ENCODE data around the gene RANBP6.

The RANBP6 gene

DNA sequence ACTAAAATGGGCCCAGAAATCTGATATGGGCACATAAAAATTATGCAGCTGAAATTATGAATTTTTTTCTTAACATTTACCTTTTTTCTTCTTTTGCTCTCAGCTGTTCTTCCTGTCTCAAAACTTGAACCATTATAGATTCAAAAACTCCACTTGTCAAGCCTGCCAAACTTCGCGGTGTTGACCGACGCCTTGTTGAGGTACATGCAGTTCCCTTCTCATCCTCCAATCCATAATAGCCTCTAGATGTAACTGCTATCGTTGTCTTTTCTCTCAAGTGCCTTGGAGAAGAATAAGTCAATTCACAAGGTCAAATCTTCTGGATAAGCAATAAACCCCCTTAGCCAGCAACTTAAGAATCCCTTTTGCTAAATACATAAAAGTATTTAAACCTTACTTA is 27.2 kb downstream of the RANBP6 start:
- DNase-seq (ENCODE audit: low spot score): no peak
- in situ Hi-C loops (cut with MboI; ENCODE audit: low pct_unique_long_range_greater_than_20kb, low sequenced_read_pairs, unreplicated experiment): no loop called here
- TF ChIP-seq CTCF (IDR thresholded peaks at IDR 0.05; ENCODE audit: extremely low read depth, insufficient read depth, missing control alignments): no peak

DNA sequence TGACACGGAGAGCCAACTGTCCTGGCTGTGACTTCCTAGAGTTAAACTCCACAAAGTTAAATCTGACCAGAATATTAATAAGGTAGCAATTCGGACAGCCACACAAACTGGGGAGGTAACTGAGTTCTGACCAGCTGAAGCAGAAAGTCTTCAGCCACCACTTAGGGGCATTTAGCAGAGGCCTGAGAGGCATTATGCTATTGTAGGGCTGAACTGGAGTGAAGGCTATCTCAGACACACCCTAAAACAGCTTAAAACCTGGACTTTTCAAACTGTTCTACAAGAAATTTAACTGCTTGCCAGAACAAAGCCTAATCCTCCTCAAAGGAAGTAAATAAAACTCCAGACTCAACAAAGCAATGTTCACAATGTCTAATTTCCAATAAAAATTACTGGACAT is 32.4 kb downstream of the RANBP6 start:
- no peak for DNase-seq (ENCODE audit: low spot score)
- in situ Hi-C loops (cut with MboI; ENCODE audit: low pct_unique_long_range_greater_than_20kb, low sequenced_read_pairs, unreplicated experiment): no loop called here

GRCh38 chr9:5982317-5982716 is 33.1 kb downstream of the RANBP6 start:
- DNase-seq (ENCODE audit: low spot score): no peak
- in situ Hi-C loops (cut with MboI; ENCODE audit: low pct_unique_long_range_greater_than_20kb, low sequenced_read_pairs, unreplicated experiment): no loop called here
- no peak for TF ChIP-seq CTCF (IDR thresholded peaks at IDR 0.05; ENCODE audit: extremely low read depth, insufficient read depth, missing control alignments)

More for the DNA sequence above, 32.4 kb downstream of the RANBP6 start:
- no peak for TF ChIP-seq CTCF (IDR thresholded peaks at IDR 0.05; ENCODE audit: extremely low read depth, insufficient read depth, missing control alignments)

GRCh38 chr9:5978523-5978922 is 36.9 kb downstream of the RANBP6 start:
- no peak for DNase-seq (ENCODE audit: low spot score)
- TF ChIP-seq CTCF (IDR thresholded peaks at IDR 0.05; ENCODE audit: extremely low read depth, insufficient read depth, missing control alignments): no peak
- in situ Hi-C loops (cut with MboI; ENCODE audit: low pct_unique_long_range_greater_than_20kb, low sequenced_read_pairs, unreplicated experiment): no loop called here

DNA sequence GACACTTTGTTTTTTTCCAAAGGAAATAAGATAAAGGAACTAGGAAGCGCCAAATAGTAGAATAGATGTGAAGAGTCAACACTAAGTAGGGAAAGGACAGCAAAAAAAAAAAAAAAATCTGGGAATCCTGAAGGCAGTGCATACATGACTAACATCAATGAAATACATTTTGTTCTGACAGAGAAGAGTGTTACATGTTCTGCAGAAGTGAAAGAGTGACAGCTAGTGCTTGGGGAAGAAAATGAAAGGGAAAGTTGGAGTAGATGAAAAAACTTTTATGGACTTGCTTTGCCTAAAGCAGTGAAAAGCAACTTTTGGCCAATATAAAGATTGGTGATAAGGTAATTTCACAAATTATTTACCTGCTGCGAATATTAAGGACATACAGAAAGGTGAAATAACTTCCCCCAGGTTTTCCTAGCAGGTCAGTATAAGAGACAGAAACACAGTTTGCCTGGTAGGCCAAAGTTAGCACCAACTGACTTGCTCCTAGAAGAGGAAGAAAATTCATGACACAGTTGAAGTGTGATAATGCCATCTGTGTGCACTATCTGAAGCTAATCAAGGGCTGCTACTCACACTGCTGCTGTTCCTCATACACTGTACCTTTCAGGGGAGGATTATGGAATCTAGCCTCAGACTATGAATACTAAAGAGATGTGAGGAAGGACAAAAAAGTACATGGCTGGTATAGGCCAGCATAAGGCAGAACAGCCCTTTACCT is 38.6 kb downstream of the RANBP6 start:
- in situ Hi-C loops (cut with MboI; ENCODE audit: low pct_unique_long_range_greater_than_20kb, low sequenced_read_pairs, unreplicated experiment): no loop called here
- TF ChIP-seq CTCF (IDR thresholded peaks at IDR 0.05; ENCODE audit: extremely low read depth, insufficient read depth, missing control alignments): peak; percentile 49
- peak; percentile 19 for DNase-seq (ENCODE audit: low spot score)

GRCh38 chr9:5971740-5972139 is 43.7 kb downstream of the RANBP6 start:
- no peak for DNase-seq (ENCODE audit: low spot score)
- no peak for TF ChIP-seq CTCF (IDR thresholded peaks at IDR 0.05; ENCODE audit: extremely low read depth, insufficient read depth, missing control alignments)
- in situ Hi-C loops (cut with MboI; ENCODE audit: low pct_unique_long_range_greater_than_20kb, low sequenced_read_pairs, unreplicated experiment): no loop called here
